HepG2 (cell line): Measurements from ENCODE around the gene CTF1. TPM values are rescaled to one million over a fixed set of nuclear protein-coding genes. Genes with fewer than 3 reads are reported as not detected.

Source experiments
- AFF4 ChIP-seq: sonication (generic); formaldehyde crosslinking; IDR thresholded peaks from 2 replicates; pipeline ENCODE4 v1.4.0; 2020; ENCODE audit warnings: missing genetic modification reagents
- AHR ChIP-seq: IDR thresholded peaks from 2 replicates; pipeline ENCODE4 v1.6.1; 2018; ENCODE audit warnings: missing genetic modification reagents, missing compliant biosample characterization
- DMTF1 ChIP-seq: sonication (generic); formaldehyde crosslinking; IDR thresholded peaks from 2 replicates; pipeline ENCODE4 v1.4.0; 2020; ENCODE audit warnings: mild to moderate bottlenecking, missing genetic modification reagents
- ETV6 ChIP-seq: sonication (generic); formaldehyde crosslinking; conservative IDR thresholded peaks from 2 replicates; pipeline ENCODE4 v1.4.0; 2020; ENCODE audit warnings: missing genetic modification reagents
- FOXO1 ChIP-seq: sonication (generic); formaldehyde crosslinking; IDR thresholded peaks from 2 replicates; pipeline ENCODE4 v1.4.0; 2020; ENCODE audit warnings: missing genetic modification reagents
- HNF4A ChIP-seq: sonication (generic); formaldehyde crosslinking; IDR thresholded peaks from 2 replicates; pipeline ENCODE4 v1.4.0; 2020; ENCODE audit warnings: missing genetic modification reagents
- HNRNPUL1 ChIP-seq: fragments of 200-400 bp; formaldehyde crosslinking; IDR thresholded peaks from 2 replicates; pipeline ENCODE4 v1.6.1; 2017; ENCODE audit warnings: low read depth, mild to moderate bottlenecking, low read length, moderate library complexity
- JARID2 ChIP-seq: sonication (generic); formaldehyde crosslinking; IDR thresholded peaks from 2 replicates; pipeline ENCODE4 v1.8.1; 2023; ENCODE audit warnings: missing genetic modification reagents, inconsistent platforms; ENCODE audit not compliant: insufficient replicate concordance
- MBNL3 ChIP-seq: fragments of 250-450 bp; sonication (Bioruptor Pico); conservative IDR thresholded peaks from 2 replicates; pipeline ENCODE4 v1.8.0; 2022; ENCODE audit warnings: mild to moderate bottlenecking, inconsistent platforms
- NFKBIZ ChIP-seq: IDR thresholded peaks from 2 replicates; pipeline ENCODE4 v1.6.1; 2018; ENCODE audit warnings: missing genetic modification reagents, missing compliant biosample characterization
- PITX1 ChIP-seq: sonication (generic); formaldehyde crosslinking; IDR thresholded peaks from 2 replicates; pipeline ENCODE4 v1.5.1; 2020; ENCODE audit warnings: mild to moderate bottlenecking, missing genetic modification reagents
- SAP130 ChIP-seq: IDR thresholded peaks from 2 replicates; pipeline ENCODE4 v1.6.1; 2016; ENCODE audit warnings: low read depth
- SMC3 ChIP-seq: IDR thresholded peaks from 2 replicates; pipeline ENCODE4 v1.6.1; 2011; ENCODE audit warnings: low read length, improper control_type of control experiment
- YY1 ChIP-seq: IDR thresholded peaks from 2 replicates; pipeline ENCODE4 v1.6.1; 2011; ENCODE audit warnings: low read length, low read depth, moderate library complexity, mild to moderate bottlenecking; ENCODE audit not compliant: insufficient read depth, insufficient replicate concordance
- ZNF10 ChIP-seq: sonication (generic); formaldehyde crosslinking; IDR thresholded peaks from 2 replicates; pipeline ENCODE4 v1.4.0; 2020; ENCODE audit warnings: mild to moderate bottlenecking, low read depth, missing genetic modification reagents, borderline replicate concordance
- ZNF205 ChIP-seq: IDR thresholded peaks from 2 replicates; pipeline ENCODE4 v1.6.1; 2018; ENCODE audit warnings: missing biosample characterization, missing genetic modification reagents
- ZNF251 ChIP-seq: sonication (generic); formaldehyde crosslinking; IDR thresholded peaks from 2 replicates; pipeline ENCODE4 v1.9.0; 2021; ENCODE audit warnings: mild to moderate bottlenecking, missing genetic modification reagents
- ZNF282 ChIP-seq: fragments of 450-650 bp; IDR thresholded peaks from 2 replicates; pipeline ENCODE4 v1.6.1; 2018; ENCODE audit not compliant: partially characterized antibody
- ZNF597 ChIP-seq: sonication (generic); formaldehyde crosslinking; IDR thresholded peaks from 2 replicates; pipeline ENCODE4 v1.5.0; 2020; ENCODE audit warnings: missing genetic modification reagents
- ZNF605 ChIP-seq: sonication (generic); formaldehyde crosslinking; IDR thresholded peaks from 2 replicates; pipeline ENCODE4 v1.8.0; 2022; ENCODE audit warnings: mild to moderate bottlenecking, missing genetic modification reagents
- ZNF629 ChIP-seq: sonication (generic); formaldehyde crosslinking; conservative IDR thresholded peaks from 2 replicates; pipeline ENCODE4 v1.5.0; 2020; ENCODE audit warnings: missing genetic modification reagents
- ZNF652 ChIP-seq: IDR thresholded peaks from 2 replicates; pipeline ENCODE4 v1.6.1; 2016; ENCODE audit warnings: low read depth, borderline replicate concordance
- ZSCAN9 ChIP-seq: IDR thresholded peaks from 2 replicates; pipeline ENCODE4 v1.6.1; 2016; ENCODE audit warnings: borderline replicate concordance
- polyA plus RNA-seq, 8 experiments: library from polyadenylated mRNA; depleted of rRNA in 3 of 8; stranded (reverse) in 7 of 8; unstranded in 1 of 8; fragments of >200 nt; fragmentation: Illumina TruSeq in 4 of 8; extraction: Trizol in 4 of 8; gene quantifications; 2 replicates each; pipeline versions ENCODE4 v1.2.1 to v1.2.3, GENCODE V29; 2011 to 2016; ENCODE audit warnings: low read depth in 4 of 8, missing spikeins in 1 of 8, mixed read lengths in 1 of 8; ENCODE audit not compliant: insufficient read depth in 1 of 8
- total RNA-seq, 5 experiments: library from RNA; depleted of rRNA; stranded (reverse); fragments of >200 nt; fragmentation: Illumina TruSeq; extraction: Trizol; gene quantifications; 2 replicates each; pipeline ENCODE4 v1.2.3, GENCODE V29; 2016; ENCODE audit warnings: low read depth in 1 of 5

CTF1 gene
- total and polyA plus RNA-seq, 2 of the 13 experiments (the other 11 are each of a cell fraction or from before 2014, with no cell fraction given): 0.13 to 1.8 TPM

- TF ChIP-seq ZSCAN9 (CRISPR knock-in tag) (peak; percentile 39; the same call in 1 of the 2 replicates), ZNF205 (peak; percentile 64), DMTF1 (peak; percentile 61; the same call in 1 of the 2 replicates), ZNF652 (CRISPR knock-in tag) (no peak; the same call in 1 of the 2 replicates), FOXO1 (CRISPR knock-in tag) (peak; percentile 64; the same call in 1 of the 2 replicates), YY1 (peak; percentile 67), SMC3 (peak; percentile 94), ZNF282 (no peak), ZNF251 (CRISPR knock-in tag) (no peak), ETV6 (CRISPR knock-in tag) (no peak), ZNF597 (no peak), ZNF629 (CRISPR knock-in tag) (peak; percentile 99), ZNF605 (CRISPR knock-in tag) (no peak), JARID2 (CRISPR knock-in tag) (peak; percentile 92), AFF4 (no peak), ZNF10 (CRISPR knock-in tag) (no peak), MBNL3 (no peak), NFKBIZ (CRISPR knock-in tag) (peak; percentile 68; the same call in 1 of the 2 replicates), HNRNPUL1 (no peak), HNF4A (CRISPR knock-in tag) (peak; percentile 26; the same call in 1 of the 2 replicates), PITX1 (no peak; the same call in 1 of the 2 replicates), SAP130 (CRISPR knock-in tag) (peak; percentile 38; the same call in 1 of the 2 replicates), AHR (0 out of 2 replicates have a peak, but pooled peaks have one; percentile 36)
These were observed 25.5 kb downstream of the CTF1 start (continued) for GRCh38 chr16:30921748-30922419.
